BE2C (cell line): ENCODE measurements around the gene GALNT5.

Experiments
- DNase-seq: peaks from one replicate; pipeline ENCODE4 v3.0.0-alpha.2; 2020
- H3K27me3 ChIP-seq: fragments of 250-450 bp; sonication (Bioruptor Pico); 2 replicates; pipeline ENCODE4 v1.5.1; 2020; ENCODE audit warnings: mild to moderate bottlenecking
- H3K36me3 ChIP-seq: fragments of 250-450 bp; sonication (Bioruptor Pico); 2 replicates; pipeline ENCODE4 v1.5.1; 2020; ENCODE audit warnings: mild to moderate bottlenecking
- H3K4me1 ChIP-seq: fragments of 250-450 bp; sonication (Bioruptor Pico); 2 replicates; pipeline ENCODE4 v1.5.1; 2020
- H3K4me3 ChIP-seq: 2 replicates; pipeline ENCODE4 v1.5.1; 2011; ENCODE audit warnings: low read depth, low read length
- H3K9me3 ChIP-seq: fragments of 250-450 bp; sonication (Bioruptor Pico); 2 replicates; pipeline ENCODE4 v1.5.1; 2020
- CTCF ChIP-seq: IDR thresholded peaks from 2 replicates; pipeline ENCODE4 v1.5.1; 2012; ENCODE audit warnings: mild to moderate bottlenecking, low read depth, low read length

GALNT5 gene

GRCh38 chr2:157231476-157231875, 26.0 kb upstream of the GALNT5 start:
- Histone ChIP-seq H3K4me3 (no peak overlapping the region), H3K4me1 (no peaks in the 10 kb centered on the region), H3K36me3 (no peaks in the 10 kb centered on the region), H3K9me3 (no peaks in the 10 kb centered on the region), H3K27me3 (no peaks in the 10 kb centered on the region)
- no peak for TF ChIP-seq CTCF
- no peak for DNase-seq

DNA sequence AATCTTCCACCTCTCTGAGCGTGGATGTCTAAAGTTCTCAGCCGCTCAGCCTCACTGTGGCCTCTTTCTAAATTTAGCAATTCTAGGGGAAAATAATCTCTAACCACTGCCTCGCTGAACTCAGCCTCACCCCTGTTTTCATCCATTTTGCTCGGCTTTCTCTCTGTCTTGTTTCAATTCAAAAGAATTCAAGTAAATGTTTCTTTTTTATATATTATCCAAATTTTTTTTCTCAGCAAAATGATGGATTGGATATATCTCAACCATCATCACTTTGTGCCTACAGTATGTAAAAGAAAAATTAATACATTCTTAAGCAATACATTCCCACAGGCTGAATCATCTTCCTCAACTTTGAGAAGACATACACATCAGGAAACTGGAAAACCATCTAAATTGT, 24.0 kb upstream of the GALNT5 start:
- H3K27me3 ChIP-seq, result no peaks in the 10 kb centered on the region

GRCh38 chr2:157236404-157236803, 21.1 kb upstream of the GALNT5 start:
- no peaks in the 10 kb centered on the region for H3K36me3 ChIP-seq
- TF ChIP-seq CTCF, result no peak
- no peak overlapping the region for H3K4me3 ChIP-seq
- H3K4me1 ChIP-seq, result no peaks in the 10 kb centered on the region
- H3K9me3 ChIP-seq, result no peaks in the 10 kb centered on the region
- no peaks in the 10 kb centered on the region for H3K27me3 ChIP-seq
- DNase-seq, result no peak

More for the DNA sequence above, 24.0 kb upstream of the GALNT5 start:
- Histone ChIP-seq H3K4me1 (no peaks in the 10 kb centered on the region), H3K36me3 (no peaks in the 10 kb centered on the region), H3K9me3 (no peaks in the 10 kb centered on the region), H3K4me3 (no peak overlapping the region)
- TF ChIP-seq CTCF, result no peak
- DNase-seq, result no peak

GRCh38 chr2:157238296-157238695, 19.2 kb upstream of the GALNT5 start:
- DNase-seq, result no peak
- TF ChIP-seq CTCF, result no peak
- H3K4me1 ChIP-seq, result no peaks in the 10 kb centered on the region
- no peaks in the 10 kb centered on the region for H3K9me3 ChIP-seq
- H3K27me3 ChIP-seq, result no peaks in the 10 kb centered on the region
- H3K36me3 ChIP-seq, result no peaks in the 10 kb centered on the region
- H3K4me3 ChIP-seq, result no peak overlapping the region

DNA sequence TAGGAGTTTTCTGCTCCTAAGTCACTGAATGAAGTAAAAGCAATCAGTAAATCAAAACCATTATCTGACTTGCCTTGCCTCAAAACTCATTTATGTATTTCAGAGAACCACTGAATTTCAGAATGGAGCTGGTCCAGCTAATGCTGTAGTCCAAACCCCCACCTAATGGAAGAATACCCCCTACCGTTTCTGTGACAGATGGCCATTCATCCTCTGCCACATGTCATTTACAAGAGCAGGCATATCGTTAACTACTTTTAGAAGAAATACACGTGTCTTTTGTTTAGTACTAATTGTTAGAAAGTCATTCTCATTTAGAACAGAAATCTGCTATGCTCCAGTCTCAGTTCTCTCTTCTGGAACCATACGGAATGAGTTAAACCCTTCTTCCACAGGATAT, 12.8 kb upstream of the GALNT5 start:
- no peak for TF ChIP-seq CTCF
- Histone ChIP-seq H3K36me3 (no peaks in the 10 kb centered on the region), H3K4me1 (no peaks in the 10 kb centered on the region), H3K27me3 (no peaks in the 10 kb centered on the region), H3K9me3 (no peaks in the 10 kb centered on the region), H3K4me3 (no peak overlapping the region)
- no peak for DNase-seq

DNA sequence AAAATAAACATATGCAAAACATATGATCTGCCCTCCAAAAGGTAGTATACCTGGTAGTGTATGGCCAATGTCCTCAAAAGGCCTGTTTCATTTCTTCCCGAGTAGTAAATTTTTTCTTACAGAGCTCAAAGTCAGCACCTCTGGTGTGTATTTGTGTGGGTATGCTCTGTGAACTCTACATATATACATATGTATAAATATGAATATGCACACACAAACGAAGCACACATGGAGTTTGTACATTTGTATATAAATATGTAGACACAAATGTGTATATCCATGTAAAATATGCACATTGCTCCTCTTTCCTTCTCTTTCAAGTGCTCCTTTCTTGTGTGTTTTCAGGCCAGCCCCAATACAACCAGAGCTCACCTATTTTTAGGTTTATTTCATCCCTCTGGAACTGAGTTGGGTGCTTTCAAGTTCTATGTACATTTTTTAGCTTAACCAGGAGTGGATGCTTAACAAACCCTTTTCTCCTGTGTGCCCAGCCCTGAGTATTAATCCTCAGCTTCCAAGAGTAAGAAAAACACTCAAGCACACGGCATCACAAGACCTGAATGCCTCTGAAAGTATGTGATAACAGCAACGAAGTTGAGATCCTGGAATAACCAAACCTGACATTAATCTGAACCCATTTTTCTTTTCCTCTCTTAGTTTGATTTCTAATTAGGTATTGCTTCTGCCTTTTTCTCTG, 12.2 kb upstream of the GALNT5 start:
- no peak for DNase-seq
- H3K9me3 ChIP-seq, result no peaks in the 10 kb centered on the region
- no peak overlapping the region for H3K4me3 ChIP-seq
- no peaks in the 10 kb centered on the region for H3K4me1 ChIP-seq
- H3K36me3 ChIP-seq, result no peaks in the 10 kb centered on the region
- no peak for TF ChIP-seq CTCF
- H3K27me3 ChIP-seq, result no peaks in the 10 kb centered on the region
